WTC11 (cell line): ENCODE results near the gene IPO11. TPM values are rescaled to one million over a fixed set of nuclear protein-coding genes. Genes with fewer than 3 reads are reported as not detected.

ENCODE experiments used
- ATAC-seq: fragments of 200-7000 bp; cut with Tn5 transposase; 2 replicates; pipeline ENCODE4 v1.10.0; 2021; ENCODE audit warnings: mild to moderate bottlenecking, moderate library complexity
- CTCF ChIA-PET: fragments of 300-600 bp; sonication (Branson Sonifier 250); formaldehyde crosslinking; loops from one replicate; lab custom pipeline; 2021; ENCODE audit warnings: antibody characterized with exemption; lab: Charles Lee
- POLR2A ChIA-PET: fragments of 350-600 bp; sonication (Branson Sonifier 250); formaldehyde crosslinking; loops from one replicate; lab custom pipeline; 2021; ENCODE audit warnings: antibody characterized with exemption; lab: Charles Lee
- DNase-seq: peaks from one replicate; pipeline ENCODE4 v3.0.0; 2021; ENCODE audit warnings: low spot score
- H3K27ac Mint-ChIP-seq: 2 replicates; pipeline ENCODE4 v1.8.0; 2021; ENCODE audit warnings: mixed read lengths
- H3K27me3 Mint-ChIP-seq: 2 replicates; pipeline ENCODE4 v1.8.0; 2021; ENCODE audit warnings: low read depth, mild to moderate bottlenecking, moderate library complexity, mixed read lengths
- H3K36me3 Mint-ChIP-seq: 2 replicates; pipeline ENCODE4 v1.8.0; 2021; ENCODE audit warnings: mixed read lengths
- H3K4me1 Mint-ChIP-seq: 2 replicates; pipeline ENCODE4 v1.8.0; 2022; ENCODE audit warnings: mixed read lengths
- H3K4me3 Mint-ChIP-seq: 2 replicates; pipeline ENCODE4 v1.8.0; 2021; ENCODE audit warnings: mild to moderate bottlenecking, moderate library complexity, mixed read lengths
- H3K9me3 Mint-ChIP-seq: 2 replicates; pipeline ENCODE4 v1.8.0; 2021; ENCODE audit warnings: mixed read lengths
- CREB1 ChIP-seq: sonication (generic); formaldehyde crosslinking; IDR thresholded peaks from 2 replicates; pipeline ENCODE4 v1.8.0; 2023; ENCODE audit warnings: mild to moderate bottlenecking, missing genetic modification reagents
- E2F5 ChIP-seq: sonication (generic); formaldehyde crosslinking; IDR thresholded peaks from 2 replicates; pipeline ENCODE4 v1.8.1; 2022; ENCODE audit warnings: mild to moderate bottlenecking, moderate library complexity, missing genetic modification reagents
- FOXP4 ChIP-seq: sonication (generic); formaldehyde crosslinking; IDR thresholded peaks from 2 replicates; pipeline ENCODE4 v1.8.0; 2022; ENCODE audit warnings: mild to moderate bottlenecking, missing genetic modification reagents
- GABPB1 ChIP-seq: sonication (generic); formaldehyde crosslinking; IDR thresholded peaks from 2 replicates; pipeline ENCODE4 v1.8.1; 2023; ENCODE audit warnings: mild to moderate bottlenecking, missing genetic modification reagents
- JAZF1 ChIP-seq: fragments of 250-450 bp; sonication (Bioruptor Pico); IDR thresholded peaks from 2 replicates; pipeline ENCODE4 v1.9.0; 2021; ENCODE audit warnings: moderate library complexity, mild to moderate bottlenecking, inconsistent platforms
- KAT7 ChIP-seq: sonication (generic); formaldehyde crosslinking; IDR thresholded peaks from 2 replicates; pipeline ENCODE4 v1.8.1; 2023; ENCODE audit warnings: missing genetic modification reagents, mild to moderate bottlenecking, borderline replicate concordance
- NR2C2 ChIP-seq: sonication (generic); formaldehyde crosslinking; IDR thresholded peaks from 2 replicates; pipeline ENCODE4 v1.8.0; 2022; ENCODE audit warnings: mild to moderate bottlenecking, missing genetic modification reagents
- NR3C1 ChIP-seq: sonication (generic); formaldehyde crosslinking; conservative IDR thresholded peaks from 2 replicates; pipeline ENCODE4 v1.8.1; 2023; ENCODE audit warnings: low read depth, mild to moderate bottlenecking, missing genetic modification reagents
- PRRX2 ChIP-seq: fragments of 250-450 bp; sonication (Bioruptor Pico); IDR thresholded peaks from 2 replicates; pipeline ENCODE4 v1.8.0; 2021; ENCODE audit warnings: mild to moderate bottlenecking
- RELA ChIP-seq: sonication (generic); formaldehyde crosslinking; IDR thresholded peaks from 2 replicates; pipeline ENCODE4 v1.8.1; 2022; ENCODE audit warnings: missing genetic modification reagents, mild to moderate bottlenecking, borderline replicate concordance
- SOX15 ChIP-seq: fragments of 250-450 bp; sonication (Bioruptor Pico); IDR thresholded peaks from 2 replicates; pipeline ENCODE4 v1.9.0; 2021; ENCODE audit warnings: mild to moderate bottlenecking
- TEAD1 ChIP-seq: sonication (generic); formaldehyde crosslinking; IDR thresholded peaks from 2 replicates; pipeline ENCODE4 v1.8.0; 2022; ENCODE audit warnings: mild to moderate bottlenecking, missing genetic modification reagents
- ZBTB21 ChIP-seq: sonication (generic); formaldehyde crosslinking; IDR thresholded peaks from 2 replicates; pipeline ENCODE4 v1.8.1; 2023; ENCODE audit warnings: mild to moderate bottlenecking, missing genetic modification reagents, borderline replicate concordance
- ZNF138 ChIP-seq: sonication (generic); formaldehyde crosslinking; conservative IDR thresholded peaks from 2 replicates; pipeline ENCODE4 v1.8.1; 2022; ENCODE audit warnings: mild to moderate bottlenecking, moderate library complexity, missing genetic modification reagents
- ZNF219 ChIP-seq: sonication (generic); formaldehyde crosslinking; IDR thresholded peaks from 2 replicates; pipeline ENCODE4 v1.8.0; 2023; ENCODE audit warnings: missing genetic modification reagents, mild to moderate bottlenecking, borderline replicate concordance
- ZNF423 ChIP-seq: fragments of 250-450 bp; sonication (Bioruptor Pico); IDR thresholded peaks from 2 replicates; pipeline ENCODE4 v2.1.2; 2022; ENCODE audit warnings: mild to moderate bottlenecking, moderate library complexity
- total RNA-seq: library from RNA; stranded (reverse); gene quantifications from 3 replicates; pipeline ENCODE4 v1.2.3, GENCODE V29; 2021
- TF ChIP-seq, protein P1 (sequence below): sonication (generic); formaldehyde crosslinking; IDR thresholded peaks from 2 replicates; pipeline ENCODE4 v1.8.1; 2023; ENCODE audit warnings: mild to moderate bottlenecking, moderate library complexity, missing genetic modification reagents
- TF ChIP-seq, protein P2 (sequence below): sonication (generic); formaldehyde crosslinking; IDR thresholded peaks from 2 replicates; pipeline ENCODE4 v1.8.1; 2023; ENCODE audit warnings: mild to moderate bottlenecking, missing genetic modification reagents, moderate library complexity
- TF ChIP-seq, protein P3 (sequence below): fragments of 250-450 bp; sonication (Bioruptor Pico); IDR thresholded peaks from 2 replicates; pipeline ENCODE4 v2.1.2; 2022; ENCODE audit warnings: mild to moderate bottlenecking, moderate library complexity
- TF ChIP-seq, protein P4 (sequence below): sonication (generic); formaldehyde crosslinking; IDR thresholded peaks from 2 replicates; pipeline ENCODE4 v1.8.1; 2023; ENCODE audit warnings: mild to moderate bottlenecking, missing genetic modification reagents, borderline replicate concordance
- TF ChIP-seq, protein P5 (sequence below): fragments of 250-450 bp; sonication (Bioruptor Pico); conservative IDR thresholded peaks from 2 replicates; pipeline ENCODE4 v1.9.0; 2021; ENCODE audit warnings: mild to moderate bottlenecking

The IPO11 gene
- total RNA-seq, 1 experiment from 2014 or later: 61.9 TPM

- TF ChIP-seq, protein P1, sequence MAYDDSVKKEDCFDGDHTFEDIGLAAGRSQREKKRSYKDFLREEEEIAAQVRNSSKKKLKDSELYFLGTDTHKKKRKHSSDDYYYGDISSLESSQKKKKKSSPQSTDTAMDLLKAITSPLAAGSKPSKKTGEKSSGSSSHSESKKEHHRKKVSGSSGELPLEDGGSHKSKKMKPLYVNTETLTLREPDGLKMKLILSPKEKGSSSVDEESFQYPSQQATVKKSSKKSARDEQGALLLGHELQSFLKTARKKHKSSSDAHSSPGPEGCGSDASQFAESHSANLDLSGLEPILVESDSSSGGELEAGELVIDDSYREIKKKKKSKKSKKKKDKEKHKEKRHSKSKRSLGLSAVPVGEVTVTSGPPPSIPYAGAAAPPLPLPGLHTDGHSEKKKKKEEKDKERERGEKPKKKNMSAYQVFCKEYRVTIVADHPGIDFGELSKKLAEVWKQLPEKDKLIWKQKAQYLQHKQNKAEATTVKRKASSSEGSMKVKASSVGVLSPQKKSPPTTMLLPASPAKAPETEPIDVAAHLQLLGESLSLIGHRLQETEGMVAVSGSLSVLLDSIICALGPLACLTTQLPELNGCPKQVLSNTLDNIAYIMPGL (CRISPR knock-in tag): no peak
- TF ChIP-seq, protein P2, sequence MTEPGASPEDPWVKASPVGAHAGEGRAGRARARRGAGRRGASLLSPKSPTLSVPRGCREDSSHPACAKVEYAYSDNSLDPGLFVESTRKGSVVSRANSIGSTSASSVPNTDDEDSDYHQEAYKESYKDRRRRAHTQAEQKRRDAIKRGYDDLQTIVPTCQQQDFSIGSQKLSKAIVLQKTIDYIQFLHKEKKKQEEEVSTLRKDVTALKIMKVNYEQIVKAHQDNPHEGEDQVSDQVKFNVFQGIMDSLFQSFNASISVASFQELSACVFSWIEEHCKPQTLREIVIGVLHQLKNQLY (CRISPR knock-in tag): no peak
- TF ChIP-seq JAZF1 (CRISPR knock-in tag) (no peak), TEAD1 (no peak), CREB1 (no peak), KAT7 (CRISPR knock-in tag) (no peak), RELA (CRISPR knock-in tag) (no peak), SOX15 (no peak), FOXP4 (CRISPR knock-in tag) (no peak)
- TF ChIP-seq, protein P3, sequence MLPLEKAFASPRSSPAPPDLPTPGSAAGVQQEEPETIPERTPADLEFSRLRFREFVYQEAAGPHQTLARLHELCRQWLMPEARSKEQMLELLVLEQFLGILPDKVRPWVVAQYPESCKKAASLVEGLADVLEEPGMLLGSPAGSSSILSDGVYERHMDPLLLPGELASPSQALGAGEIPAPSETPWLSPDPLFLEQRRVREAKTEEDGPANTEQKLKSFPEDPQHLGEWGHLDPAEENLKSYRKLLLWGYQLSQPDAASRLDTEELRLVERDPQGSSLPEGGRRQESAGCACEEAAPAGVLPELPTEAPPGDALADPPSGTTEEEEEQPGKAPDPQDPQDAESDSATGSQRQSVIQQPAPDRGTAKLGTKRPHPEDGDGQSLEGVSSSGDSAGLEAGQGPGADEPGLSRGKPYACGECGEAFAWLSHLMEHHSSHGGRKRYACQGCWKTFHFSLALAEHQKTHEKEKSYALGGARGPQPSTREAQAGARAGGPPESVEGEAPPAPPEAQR (CRISPR knock-in tag): no peak
Measured at GRCh38 chr5:62621280-62621679, 208.7 kb downstream of the IPO11 start (continued).

DNA sequence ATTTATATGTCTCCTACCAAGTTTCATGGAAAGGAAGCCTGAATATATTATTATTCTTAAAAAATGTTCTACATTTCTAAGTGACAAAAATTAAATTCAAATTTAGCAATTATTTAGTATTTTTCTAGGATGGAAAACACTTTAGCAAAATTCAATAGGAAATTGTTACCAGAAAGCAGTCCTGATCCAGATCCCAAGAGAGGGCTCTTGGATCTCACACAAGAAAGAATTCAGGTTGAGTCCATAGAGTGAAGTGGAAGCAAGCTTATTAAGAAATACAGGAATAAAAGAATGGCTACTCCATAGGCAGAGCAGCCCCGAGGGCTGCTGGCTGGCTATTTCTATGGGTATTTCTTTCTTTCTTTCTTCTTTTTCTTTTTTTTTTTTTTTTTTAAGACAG is 210.7 kb downstream of the IPO11 start:
- no peaks in the 10 kb centered on the region for H3K27me3 Mint-ChIP-seq
- CTCF ChIA-PET: interaction anchor here (0.7 kb wide), 1 partner anchor 205 kb away, joined by 3 read pairs; no protein-coding TSS in a partner anchor
- ATAC-seq (no peak), DNase-seq (no peak)
- peaks cover 62% of the 10 kb centered on the region for H3K4me1 Mint-ChIP-seq
- no peaks in the 10 kb centered on the region for H3K9me3 Mint-ChIP-seq
- H3K27ac Mint-ChIP-seq: no peak overlapping the region
- POLR2A ChIA-PET: interaction anchor here (0.7 to 0.8 kb wide), 2 partner anchors 81 to 181 kb away, joined by 3 read pairs; no protein-coding TSS in a partner anchor
- H3K36me3 Mint-ChIP-seq: 0 out of 2 replicates have a peak, but pooled peaks cover 5% of the 10 kb centered on the region
- H3K4me3 Mint-ChIP-seq: no peak overlapping the region
- TF ChIP-seq PRRX2 (CRISPR knock-in tag) (no peak), ZNF219 (CRISPR knock-in tag) (no peak), ZNF138 (CRISPR knock-in tag) (no peak), ZNF423 (CRISPR knock-in tag) (no peak), FOXP4 (CRISPR knock-in tag) (no peak), GABPB1 (CRISPR knock-in tag) (no peak), NR2C2 (no peak), ZBTB21 (CRISPR knock-in tag) (no peak), E2F5 (CRISPR knock-in tag) (no peak), NR3C1 (CRISPR knock-in tag) (no peak)
- TF ChIP-seq, protein P4, sequence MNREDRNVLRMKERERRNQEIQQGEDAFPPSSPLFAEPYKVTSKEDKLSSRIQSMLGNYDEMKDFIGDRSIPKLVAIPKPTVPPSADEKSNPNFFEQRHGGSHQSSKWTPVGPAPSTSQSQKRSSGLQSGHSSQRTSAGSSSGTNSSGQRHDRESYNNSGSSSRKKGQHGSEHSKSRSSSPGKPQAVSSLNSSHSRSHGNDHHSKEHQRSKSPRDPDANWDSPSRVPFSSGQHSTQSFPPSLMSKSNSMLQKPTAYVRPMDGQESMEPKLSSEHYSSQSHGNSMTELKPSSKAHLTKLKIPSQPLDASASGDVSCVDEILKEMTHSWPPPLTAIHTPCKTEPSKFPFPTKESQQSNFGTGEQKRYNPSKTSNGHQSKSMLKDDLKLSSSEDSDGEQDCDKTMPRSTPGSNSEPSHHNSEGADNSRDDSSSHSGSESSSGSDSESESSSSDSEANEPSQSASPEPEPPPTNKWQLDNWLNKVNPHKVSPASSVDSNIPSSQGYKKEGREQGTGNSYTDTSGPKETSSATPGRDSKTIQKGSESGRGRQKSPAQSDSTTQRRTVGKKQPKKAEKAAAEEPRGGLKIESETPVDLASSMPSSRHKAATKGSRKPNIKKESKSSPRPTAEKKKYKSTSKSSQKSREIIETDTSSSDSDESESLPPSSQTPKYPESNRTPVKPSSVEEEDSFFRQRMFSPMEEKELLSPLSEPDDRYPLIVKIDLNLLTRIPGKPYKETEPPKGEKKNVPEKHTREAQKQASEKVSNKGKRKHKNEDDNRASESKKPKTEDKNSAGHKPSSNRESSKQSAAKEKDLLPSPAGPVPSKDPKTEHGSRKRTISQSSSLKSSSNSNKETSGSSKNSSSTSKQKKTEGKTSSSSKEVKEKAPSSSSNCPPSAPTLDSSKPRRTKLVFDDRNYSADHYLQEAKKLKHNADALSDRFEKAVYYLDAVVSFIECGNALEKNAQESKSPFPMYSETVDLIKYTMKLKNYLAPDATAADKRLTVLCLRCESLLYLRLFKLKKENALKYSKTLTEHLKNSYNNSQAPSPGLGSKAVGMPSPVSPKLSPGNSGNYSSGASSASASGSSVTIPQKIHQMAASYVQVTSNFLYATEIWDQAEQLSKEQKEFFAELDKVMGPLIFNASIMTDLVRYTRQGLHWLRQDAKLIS (CRISPR knock-in tag): no peak
- TF ChIP-seq, protein P5, sequence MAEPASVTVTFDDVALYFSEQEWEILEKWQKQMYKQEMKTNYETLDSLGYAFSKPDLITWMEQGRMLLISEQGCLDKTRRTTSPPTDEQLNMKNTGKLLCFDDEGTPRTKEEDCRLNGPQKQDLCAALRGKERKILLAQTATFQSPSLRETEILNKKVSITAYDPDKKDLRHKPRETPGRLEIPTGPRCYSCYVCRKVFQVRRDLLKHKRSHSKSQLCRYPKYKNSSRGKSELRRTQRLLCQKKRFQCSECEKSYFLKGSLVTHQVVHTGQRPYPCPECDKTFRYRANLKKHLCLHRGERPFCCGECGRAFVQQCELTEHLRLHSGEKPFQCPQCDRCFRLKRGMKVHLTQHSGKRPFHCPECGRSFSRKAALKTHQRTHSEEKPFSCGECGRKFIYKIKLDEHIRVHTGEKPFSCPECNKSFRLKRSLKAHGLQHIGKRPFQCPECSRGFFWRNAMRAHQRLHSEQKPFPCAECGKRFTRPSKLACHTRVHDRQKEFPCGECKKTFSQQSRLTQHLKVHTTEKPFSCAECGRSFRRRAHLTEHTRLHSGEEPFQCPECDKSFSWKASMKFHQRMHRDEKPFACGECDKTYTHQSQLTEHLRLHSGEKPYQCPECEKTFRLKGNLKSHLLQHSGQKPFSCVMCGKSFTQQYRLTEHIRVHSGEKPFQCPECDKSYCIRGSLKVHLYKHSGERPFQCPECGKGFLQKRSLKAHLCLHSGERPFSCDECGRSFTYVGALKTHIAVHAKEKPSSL: no peak
